ENCODE data around the gene GTPBP6.

The GTPBP6 gene

GRCh38 chrX:318739-319578 is at the start of gene GTPBP6:
TSS of gene GTPBP6 (minus strand) at chrX:318796. CDS start at chrX:318787, 9 bp downstream.
- TF ChIP-seq JUND (IDR thresholded peaks at IDR 0.05; ENCODE audit: low read depth), result no peak
- peak; percentile 92 to 99 for DNase-seq (ENCODE audit: low read depth in 1 of 2, low spot score in 1 of 2)
- in situ Hi-C loops (cut with HindIII; ENCODE audit: low pct_unique_long_range_greater_than_20kb, low sequenced_read_pairs), result no loop called here

GRCh38 chrX:367866-368265 is 49.3 kb upstream of the GTPBP6 start:
- DNase-seq (ENCODE audit: low read depth in 1 of 2, low spot score in 1 of 2), result no peak
- in situ Hi-C loops (cut with HindIII; ENCODE audit: low pct_unique_long_range_greater_than_20kb, low sequenced_read_pairs), result no loop called here
- no peak for TF ChIP-seq JUND (IDR thresholded peaks at IDR 0.05; ENCODE audit: low read depth)

GRCh38 chrX:367349-367748 is 48.8 kb upstream of the GTPBP6 start:
- no peak for DNase-seq (ENCODE audit: low read depth in 1 of 2, low spot score in 1 of 2)
- TF ChIP-seq JUND (IDR thresholded peaks at IDR 0.05; ENCODE audit: low read depth), result no peak
- in situ Hi-C loops (cut with HindIII; ENCODE audit: low pct_unique_long_range_greater_than_20kb, low sequenced_read_pairs), result no loop called here

GRCh38 chrX:363621-364375 is 45.2 kb upstream of the GTPBP6 start:
- TF ChIP-seq JUND (IDR thresholded peaks at IDR 0.05; ENCODE audit: low read depth), result no peak
- in situ Hi-C loops (cut with HindIII; ENCODE audit: low pct_unique_long_range_greater_than_20kb, low sequenced_read_pairs), result no loop called here

GRCh38 chrX:362937-363620 is 44.5 kb upstream of the GTPBP6 start:
- TF ChIP-seq JUND (IDR thresholded peaks at IDR 0.05; ENCODE audit: low read depth), result no peak
- DNase-seq (ENCODE audit: low read depth in 1 of 2, low spot score in 1 of 2), result no peak
- in situ Hi-C loops (cut with HindIII; ENCODE audit: low pct_unique_long_range_greater_than_20kb, low sequenced_read_pairs), result no loop called here

More at GRCh38 chrX:363621-364375, 45.2 kb upstream of the GTPBP6 start:
- DNase-seq (ENCODE audit: low read depth in 1 of 2, low spot score in 1 of 2), result no peak

- DNase-seq (ENCODE audit: low read depth in 1 of 2, low spot score in 1 of 2), result no peak
- in situ Hi-C loops (cut with HindIII; ENCODE audit: low pct_unique_long_range_greater_than_20kb, low sequenced_read_pairs), result no loop called here
- TF ChIP-seq JUND (IDR thresholded peaks at IDR 0.05; ENCODE audit: low read depth), result no peak
These were observed 43.8 kb upstream of the GTPBP6 start for GRCh38 chrX:362351-362750.

- in situ Hi-C loops (cut with HindIII; ENCODE audit: low pct_unique_long_range_greater_than_20kb, low sequenced_read_pairs), result no loop called here
- DNase-seq (ENCODE audit: low read depth in 1 of 2, low spot score in 1 of 2), result no peak
- no peak for TF ChIP-seq JUND (IDR thresholded peaks at IDR 0.05; ENCODE audit: low read depth)
These were observed 42.9 kb upstream of the GTPBP6 start for GRCh38 chrX:361231-362145.

GRCh38 chrX:360496-361150 is 42.0 kb upstream of the GTPBP6 start:
- in situ Hi-C loops (cut with HindIII; ENCODE audit: low pct_unique_long_range_greater_than_20kb, low sequenced_read_pairs), result no loop called here
- no peak for DNase-seq (ENCODE audit: low read depth in 1 of 2, low spot score in 1 of 2)
- TF ChIP-seq JUND (IDR thresholded peaks at IDR 0.05; ENCODE audit: low read depth), result no peak

- in situ Hi-C loops (cut with HindIII; ENCODE audit: low pct_unique_long_range_greater_than_20kb, low sequenced_read_pairs), result no loop called here
- DNase-seq (ENCODE audit: low read depth in 1 of 2, low spot score in 1 of 2), result no peak
- no peak for TF ChIP-seq JUND (IDR thresholded peaks at IDR 0.05; ENCODE audit: low read depth)
These were observed 40.1 kb upstream of the GTPBP6 start for GRCh38 chrX:358651-359143.

- in situ Hi-C loops (cut with HindIII; ENCODE audit: low pct_unique_long_range_greater_than_20kb, low sequenced_read_pairs), result no loop called here
- no peak for TF ChIP-seq JUND (IDR thresholded peaks at IDR 0.05; ENCODE audit: low read depth)
- DNase-seq (ENCODE audit: low read depth in 1 of 2, low spot score in 1 of 2), result no peak
These were observed 39.3 kb upstream of the GTPBP6 start for GRCh38 chrX:357693-358471.

Measured in T47D (cell line).